Stimulated activated CD8-positive, alpha-beta memory T cell treated with anti-CD3 and anti-CD28 coated beads, Interleukin-12 subunit alpha, Interleukin-12 subunit beta, amount 100 ng/mL, for 24 hours (primary cell): ENCODE measurements around the gene SAMD14.

Source experiments
- DNase-seq: peaks from one replicate; pipeline ENCODE4 v3.0.0-alpha.2; 2020; ENCODE audit errors: extremely low read depth

Gene SAMD14

DNA sequence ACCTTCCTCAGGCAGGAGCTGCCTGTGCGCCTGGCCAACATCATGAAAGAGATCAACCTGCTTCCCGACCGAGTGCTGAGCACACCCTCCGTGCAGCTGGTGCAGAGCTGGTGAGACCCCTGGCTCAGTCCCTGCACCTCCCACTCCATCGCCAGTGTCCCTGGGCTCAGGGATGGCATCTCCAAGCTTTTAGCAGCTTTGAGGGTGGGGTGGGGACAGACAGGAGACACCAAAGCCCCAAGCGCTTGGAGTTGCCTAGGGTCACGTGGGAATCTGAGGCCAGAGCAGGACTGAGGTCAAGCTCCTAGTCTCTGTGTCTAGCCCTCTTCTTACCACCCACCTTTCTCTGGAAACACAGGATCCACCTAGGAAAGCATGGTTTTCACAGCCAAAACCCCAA, 32.5 kb downstream of the SAMD14 start:
- DNase-seq: no peak

DNA sequence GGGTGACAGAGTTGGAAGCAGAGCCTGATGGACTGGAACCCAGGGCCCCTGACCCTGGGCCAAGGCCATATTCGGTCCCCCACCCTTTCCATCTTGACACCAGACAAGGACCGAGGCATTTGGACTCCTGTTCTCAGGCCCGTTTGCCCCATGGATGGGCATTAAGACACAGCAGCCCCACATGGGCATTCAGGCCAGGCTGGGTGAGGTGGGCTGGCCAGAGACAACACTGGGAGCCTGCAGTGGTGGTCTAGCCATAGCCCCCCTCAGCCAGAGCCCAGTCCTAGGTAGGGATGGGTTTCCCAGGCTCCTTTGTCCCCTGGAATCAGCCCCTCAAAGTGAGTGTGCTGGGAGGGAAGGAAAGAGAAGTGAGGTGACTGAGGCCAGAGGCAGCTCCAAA, 33.2 kb downstream of the SAMD14 start:
- DNase-seq: no peak

DNA sequence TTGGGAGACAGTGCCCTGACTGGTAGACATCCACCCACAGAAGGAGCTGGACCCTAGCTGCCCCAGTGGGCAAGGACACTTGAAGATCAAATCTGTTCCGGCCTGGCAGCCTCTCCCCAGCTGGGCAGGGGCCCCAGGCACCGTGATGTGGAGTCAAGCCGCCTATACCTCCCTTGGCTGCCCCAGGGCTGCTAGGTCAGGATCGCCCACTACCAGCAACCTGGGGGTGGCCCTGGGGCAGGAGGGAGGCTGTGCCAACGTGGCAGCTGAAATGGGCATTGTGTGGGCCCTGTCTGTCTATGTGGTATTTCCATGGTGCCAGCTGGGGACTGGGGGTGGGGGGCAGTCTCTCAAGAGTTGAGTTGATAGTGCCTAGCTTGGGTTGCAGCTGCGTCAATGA, 33.9 kb downstream of the SAMD14 start:
- DNase-seq: no peak

DNA sequence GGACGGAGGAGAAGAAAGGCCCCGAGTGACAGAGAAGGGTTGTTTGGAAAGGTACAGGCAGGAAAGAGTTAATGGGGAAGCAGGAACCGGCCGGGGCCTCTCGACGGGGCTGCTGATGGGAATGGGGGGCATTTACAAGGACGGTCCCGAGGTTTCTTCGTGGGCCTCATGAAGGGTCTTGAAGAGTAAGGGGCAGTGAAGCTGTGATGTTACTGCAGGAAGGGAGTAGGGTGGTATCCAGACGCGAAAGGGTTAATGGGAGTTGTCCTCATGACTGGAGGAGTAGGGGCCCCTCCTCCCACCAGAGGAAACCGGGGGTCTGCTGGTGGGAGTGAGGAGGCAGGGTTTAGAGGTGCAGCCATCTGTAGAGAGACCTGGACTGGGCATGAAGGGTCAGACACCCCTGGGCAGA, 34.3 kb downstream of the SAMD14 start:
- DNase-seq: no peak

DNA sequence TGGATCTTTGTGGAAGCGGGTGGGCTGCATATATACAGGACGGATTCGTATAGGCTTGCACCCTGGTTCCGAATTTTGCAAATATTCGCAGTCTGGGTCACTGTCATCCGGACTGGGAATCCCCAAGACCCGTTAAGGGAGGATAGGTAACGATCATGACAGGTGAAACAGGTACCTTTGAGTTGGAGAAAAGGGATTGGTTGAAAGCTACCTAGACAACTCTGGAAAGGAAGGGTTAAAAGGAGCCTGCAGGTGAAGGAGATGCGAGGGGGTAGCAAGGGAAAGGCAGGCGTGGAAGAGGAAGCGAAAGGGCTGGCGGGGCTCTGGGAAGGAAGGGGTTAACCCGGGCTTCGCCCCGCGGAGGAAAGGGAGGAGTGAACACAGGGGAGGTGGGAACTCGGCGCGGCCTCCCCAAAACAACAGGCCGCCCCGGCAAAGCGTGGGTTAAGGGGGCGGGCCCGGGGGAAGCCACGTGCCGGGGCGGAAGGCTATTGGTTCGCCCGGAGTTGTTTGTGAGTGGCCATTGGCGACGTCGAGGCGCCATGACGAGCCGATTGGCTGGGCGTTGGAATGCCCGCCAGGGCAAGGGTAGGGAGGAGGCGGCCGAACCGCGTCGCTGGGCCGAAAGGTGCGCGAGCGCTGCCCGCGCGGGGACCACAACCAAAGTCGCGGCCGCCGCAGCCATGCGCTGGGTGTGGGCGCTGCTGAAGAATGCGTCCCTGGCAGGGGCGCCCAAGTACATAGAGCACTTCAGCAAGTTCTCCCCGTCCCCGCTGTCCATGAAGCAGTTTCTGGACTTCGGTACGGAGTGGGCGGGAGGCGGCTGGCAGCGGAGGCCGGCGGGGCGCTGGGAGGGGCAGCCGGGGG, 35.0 kb downstream of the SAMD14 start, which contains the start of gene PDK2:
Gene PDK2, plus strand, starts transcription at position 599 of the 867 bp plus-strand sequence. Its CDS starts 85 bp downstream, at position 684.
- peak; percentile 90 for DNase-seq

DNA sequence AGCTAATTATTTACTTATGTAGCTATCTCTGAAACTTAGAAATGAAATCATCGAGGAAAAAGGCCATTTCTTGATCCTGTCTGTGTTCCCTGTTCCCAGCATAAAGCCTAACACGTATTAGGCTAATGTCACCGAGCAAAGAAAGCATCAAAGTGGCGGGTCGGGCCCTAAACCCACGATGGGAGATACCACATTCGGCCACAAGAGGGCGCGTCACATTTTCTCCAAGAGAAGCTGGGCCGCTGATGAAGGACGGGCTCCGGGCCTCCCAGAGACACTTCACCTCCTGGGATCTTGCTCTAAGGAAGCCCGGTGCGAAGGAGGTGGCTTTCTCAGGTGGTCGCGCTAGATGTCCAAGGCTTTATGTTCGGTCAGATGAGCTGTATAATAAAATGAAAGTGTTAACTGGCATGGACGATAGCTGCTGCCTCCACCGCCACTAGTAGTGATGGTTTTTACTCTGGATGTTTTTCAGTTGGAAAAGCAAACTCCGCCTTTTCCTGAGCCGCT, 35.7 kb downstream of the SAMD14 start:
- DNase-seq: peak; percentile 73

DNA sequence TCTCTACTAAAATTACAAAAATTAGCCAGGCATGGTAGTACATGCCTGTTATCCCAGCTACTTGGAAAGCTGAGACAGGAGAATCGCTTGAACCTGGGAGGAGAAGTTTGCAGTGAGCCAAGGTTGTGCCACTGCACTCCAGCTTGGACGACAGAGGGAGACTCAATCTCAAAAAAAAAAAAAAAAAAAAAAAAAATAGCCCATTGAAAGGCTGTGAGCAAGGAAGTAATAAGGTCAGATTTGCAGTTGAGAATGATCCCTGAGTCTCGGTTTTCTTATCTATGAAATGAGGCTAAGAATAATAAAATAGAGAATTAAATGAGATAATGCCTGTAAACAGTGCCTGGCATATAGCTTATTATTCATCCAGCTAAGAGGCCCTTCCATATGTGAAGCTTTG, 36.2 kb downstream of the SAMD14 start:
- DNase-seq: no peak

DNA sequence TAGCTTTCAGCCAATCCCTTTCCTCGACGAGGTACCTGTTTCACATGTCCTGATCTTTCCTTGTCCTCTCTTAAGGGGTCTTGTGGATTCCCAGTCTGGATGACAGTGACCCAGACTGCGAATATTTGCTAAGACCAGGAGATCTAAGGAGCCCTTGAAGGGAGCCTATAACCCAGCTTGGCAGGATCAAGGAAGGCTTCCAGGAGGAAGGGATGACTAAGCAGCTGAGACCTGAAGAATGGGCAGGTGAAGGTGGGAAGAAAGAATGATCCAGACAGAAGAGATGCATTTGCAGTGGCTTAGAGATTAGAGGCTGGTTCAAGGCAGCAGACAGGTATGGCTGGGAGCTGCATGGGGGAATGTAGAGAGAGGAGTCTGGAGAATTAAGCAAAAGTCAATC, 36.7 kb downstream of the SAMD14 start:
- DNase-seq: no peak

DNA sequence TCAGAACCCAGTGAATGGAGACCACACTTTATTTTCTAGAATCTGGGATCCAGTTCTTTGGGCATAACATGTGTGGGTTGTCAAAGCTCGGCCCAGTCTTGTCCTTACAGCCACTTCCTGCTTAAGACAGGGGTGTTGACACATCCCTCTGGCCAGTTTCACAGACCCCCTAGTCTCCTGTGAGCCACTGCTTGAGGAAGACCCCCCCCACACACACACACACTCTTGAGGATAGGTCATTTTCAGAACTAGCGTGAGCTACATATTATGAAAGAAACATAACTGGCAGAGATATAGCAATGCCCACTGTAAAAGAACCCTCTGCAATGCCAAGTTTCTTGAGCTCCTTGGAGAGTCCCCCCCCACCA, 38.1 kb downstream of the SAMD14 start:
- no peak for DNase-seq

DNA sequence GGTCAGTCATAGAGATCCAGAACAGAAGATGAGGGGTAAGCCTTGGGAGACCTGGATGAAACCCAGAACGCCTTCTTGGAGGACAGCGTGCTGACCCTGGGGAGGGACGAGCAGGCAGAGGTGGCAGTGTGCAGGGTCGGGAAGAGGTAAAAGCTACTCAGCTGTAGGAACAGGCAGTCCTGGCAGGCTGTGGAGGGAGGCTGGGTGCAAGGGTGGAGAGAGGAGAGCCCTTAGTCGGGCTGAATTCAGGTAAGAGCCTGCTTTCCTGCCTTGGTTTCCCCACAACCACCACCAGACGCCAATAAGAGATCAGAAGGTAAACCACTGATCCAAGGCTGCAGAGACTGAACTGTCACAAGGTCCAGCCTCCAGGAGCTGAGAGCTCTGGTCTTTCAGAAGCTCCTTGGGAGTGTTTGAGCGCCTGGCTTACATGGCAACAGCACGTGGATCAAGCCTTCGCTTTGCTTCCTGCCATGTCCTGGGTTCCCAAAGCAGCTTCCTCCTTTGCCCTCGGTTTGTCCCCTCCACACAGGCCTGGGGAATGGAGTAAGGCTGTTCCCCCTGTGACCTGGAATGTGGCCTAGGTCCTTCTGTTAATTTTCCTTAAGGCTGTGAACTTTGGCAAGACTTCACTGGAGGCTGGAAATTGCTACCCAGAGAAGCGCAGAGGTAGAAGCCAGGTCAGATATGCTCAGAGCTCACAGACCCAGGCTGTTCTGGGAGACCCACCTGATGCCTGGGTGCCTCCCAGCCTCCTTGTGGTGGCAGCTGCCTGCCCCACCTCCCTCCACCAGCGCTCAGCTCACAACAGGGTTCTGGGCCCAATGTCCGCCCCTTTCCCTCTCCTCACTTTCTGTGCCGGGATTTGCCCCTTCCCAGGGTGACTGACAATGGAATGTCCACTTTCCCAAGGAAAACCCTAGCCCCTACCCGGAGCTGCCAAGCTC, 38.7 kb downstream of the SAMD14 start:
- DNase-seq: no peak

DNA sequence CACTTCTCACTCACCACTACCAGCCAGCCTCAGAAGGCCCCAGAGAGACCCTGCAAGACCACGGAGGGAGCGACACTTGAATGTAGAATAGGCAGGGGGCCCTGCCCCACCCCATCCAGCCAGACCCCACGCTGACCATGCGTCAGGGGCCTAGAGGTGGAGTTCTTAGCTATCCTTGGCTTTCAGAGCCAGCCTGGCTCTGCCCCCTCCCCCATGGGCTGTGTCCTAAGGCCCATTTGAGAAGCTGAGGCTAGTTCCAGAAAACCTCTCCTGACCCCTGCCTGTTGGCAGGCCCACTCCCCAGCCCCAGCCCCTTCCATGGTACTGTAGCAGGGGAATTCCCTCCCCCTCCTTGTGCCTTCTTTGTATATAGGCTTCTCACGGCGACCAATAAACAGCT, 39.9 kb downstream of the SAMD14 start:
- no peak for DNase-seq

DNA sequence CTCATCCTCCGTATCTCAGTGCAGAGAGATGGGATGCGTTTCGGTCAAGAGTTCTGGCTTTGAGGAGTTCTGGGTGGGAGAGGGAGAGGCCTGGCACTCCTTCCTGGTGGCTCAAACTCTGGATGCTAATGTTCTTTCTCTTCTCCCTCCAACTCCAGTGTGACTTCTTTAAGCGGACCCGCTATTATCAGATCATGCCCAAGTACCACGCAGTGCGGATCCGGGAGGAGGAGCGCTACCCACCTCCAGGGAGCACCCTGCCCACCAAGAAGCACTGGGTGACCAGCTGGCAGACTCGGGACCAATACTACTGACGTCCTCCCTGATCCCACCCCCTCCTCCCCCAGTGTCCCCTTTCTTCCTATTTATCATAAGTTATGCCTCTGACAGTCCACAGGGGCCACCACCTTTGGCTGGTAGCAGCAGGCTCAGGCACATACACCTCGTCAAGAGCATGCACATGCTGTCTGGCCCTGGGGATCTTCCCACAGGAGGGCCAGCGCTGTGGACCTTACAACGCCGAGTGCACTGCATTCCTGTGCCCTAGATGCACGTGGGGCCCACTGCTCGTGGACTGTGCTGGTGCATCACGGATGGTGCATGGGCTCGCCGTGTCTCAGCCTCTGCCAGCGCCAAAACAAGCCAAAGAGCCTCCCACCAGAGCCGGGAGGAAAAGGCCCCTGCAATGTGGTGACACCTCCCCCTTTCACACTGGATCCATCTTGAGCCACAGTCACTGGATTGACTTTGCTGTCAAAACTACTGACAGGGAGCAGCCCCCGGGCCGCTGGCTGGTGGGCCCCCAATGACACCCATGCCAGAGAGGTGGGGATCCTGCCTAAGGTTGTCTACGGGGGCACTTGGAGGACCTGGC, 40.8 kb downstream of the SAMD14 start:
- DNase-seq: no peak

DNA sequence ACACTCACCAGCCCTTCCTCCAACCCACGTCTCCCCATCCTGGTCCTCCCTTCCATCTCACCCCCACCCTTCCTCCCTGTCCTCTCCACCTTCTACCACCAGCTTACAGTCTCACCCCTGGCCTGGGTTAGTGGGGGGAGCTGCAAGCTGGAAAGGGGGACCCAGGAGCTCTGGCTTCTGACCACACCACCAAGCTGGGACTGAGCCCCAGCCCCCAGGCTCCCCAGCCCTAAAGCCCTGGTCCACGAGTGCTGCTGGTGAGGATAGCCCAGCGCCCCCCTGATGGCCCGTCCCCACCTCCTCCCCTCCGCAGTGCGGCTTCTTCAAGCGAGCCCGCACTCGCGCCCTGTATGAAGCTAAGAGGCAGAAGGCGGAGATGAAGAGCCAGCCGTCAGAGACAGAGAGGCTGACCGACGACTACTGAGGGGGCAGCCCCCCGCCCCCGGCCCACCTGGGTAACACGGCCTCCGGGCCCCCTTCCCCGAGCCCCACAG, 42.0 kb downstream of the SAMD14 start:
- no peak for DNase-seq

DNA sequence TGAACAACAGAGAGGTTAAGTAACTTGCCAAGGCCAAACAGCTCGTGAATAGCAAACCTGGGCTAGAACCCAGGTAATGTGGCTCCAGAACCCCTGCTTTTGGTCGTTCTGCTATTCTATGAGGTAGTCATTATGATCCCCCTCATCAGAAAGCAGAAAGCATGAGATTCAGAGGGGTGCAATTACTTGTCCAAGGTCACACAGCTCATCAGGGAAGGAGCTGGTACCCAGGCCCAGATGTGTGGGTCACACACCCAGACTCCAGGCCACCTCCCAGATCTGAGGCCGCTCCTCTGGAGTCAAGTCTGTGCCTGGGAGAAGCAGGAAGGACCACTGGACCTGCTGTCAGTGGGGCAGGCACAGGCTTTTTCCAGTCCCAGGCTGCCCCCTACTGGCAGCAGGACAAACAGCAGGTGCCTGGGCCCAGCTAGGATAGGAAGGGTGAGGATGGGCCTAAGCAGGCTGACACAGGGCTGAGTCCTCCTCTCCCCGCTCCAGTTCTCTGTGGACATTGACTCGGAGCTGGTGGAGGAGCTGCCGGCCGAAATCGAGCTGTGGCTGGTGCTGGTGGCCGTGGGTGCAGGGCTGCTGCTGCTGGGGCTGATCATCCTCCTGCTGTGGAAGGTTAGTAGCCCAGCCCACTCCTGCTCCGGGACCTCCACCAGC, 42.6 kb downstream of the SAMD14 start:
- peak; percentile 14 for DNase-seq

DNA sequence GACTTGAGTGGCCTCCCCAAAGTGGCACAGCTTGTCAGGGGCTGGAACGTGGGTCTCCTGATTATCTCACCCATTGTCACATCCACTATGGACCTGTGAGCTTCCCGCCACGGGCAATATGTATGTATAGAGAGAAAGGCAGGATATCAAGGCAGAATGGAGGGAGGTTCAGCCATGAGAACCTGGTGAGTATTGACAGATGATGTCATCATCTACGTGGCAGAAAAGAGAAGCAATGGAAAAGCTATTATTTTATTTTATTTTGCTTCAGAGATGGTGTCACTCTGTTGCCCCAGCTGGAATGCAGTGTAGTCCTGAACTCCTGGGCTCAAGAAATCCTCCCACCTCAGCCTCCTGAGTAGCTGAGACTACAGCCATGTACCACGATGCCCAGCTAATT, 48.2 kb downstream of the SAMD14 start:
- DNase-seq: no peak

DNA sequence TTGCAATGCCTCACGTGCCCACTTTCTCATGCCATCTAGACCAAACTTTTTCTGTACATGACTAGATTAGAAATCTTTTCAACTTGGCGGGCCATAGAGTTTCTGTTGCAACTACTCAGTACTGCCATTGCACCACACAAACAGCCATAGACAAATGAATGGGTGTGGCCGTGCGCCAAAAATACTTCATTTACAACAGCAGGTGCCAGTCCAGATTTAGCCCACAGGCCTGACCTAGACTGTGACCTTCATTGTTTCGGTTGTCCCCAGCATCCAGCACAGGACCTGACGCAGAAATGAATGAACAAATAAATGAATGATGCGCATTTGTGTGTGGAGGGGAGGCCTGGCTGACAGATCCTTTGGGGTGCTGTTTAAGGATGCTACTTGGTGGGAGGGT, 49.1 kb downstream of the SAMD14 start:
- no peak for DNase-seq

DNA sequence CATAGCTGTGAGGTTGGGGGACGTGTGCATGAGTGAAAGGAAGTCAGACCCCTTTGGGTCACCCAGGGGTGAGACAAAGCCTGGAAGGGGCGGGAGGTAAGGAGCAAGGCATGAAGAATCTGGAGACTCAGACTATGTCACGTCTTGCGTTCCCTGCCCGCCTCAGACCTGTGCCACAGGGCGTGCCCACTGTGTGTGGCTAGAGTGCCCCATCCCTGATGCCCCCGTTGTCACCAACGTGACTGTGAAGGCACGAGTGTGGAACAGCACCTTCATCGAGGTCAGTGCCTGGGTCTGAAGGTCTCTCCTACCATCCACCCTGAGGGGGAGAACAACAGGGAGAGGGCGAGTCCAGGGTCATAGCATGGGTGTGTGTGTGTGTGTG, 49.9 kb downstream of the SAMD14 start:
- DNase-seq: no peak

DNA sequence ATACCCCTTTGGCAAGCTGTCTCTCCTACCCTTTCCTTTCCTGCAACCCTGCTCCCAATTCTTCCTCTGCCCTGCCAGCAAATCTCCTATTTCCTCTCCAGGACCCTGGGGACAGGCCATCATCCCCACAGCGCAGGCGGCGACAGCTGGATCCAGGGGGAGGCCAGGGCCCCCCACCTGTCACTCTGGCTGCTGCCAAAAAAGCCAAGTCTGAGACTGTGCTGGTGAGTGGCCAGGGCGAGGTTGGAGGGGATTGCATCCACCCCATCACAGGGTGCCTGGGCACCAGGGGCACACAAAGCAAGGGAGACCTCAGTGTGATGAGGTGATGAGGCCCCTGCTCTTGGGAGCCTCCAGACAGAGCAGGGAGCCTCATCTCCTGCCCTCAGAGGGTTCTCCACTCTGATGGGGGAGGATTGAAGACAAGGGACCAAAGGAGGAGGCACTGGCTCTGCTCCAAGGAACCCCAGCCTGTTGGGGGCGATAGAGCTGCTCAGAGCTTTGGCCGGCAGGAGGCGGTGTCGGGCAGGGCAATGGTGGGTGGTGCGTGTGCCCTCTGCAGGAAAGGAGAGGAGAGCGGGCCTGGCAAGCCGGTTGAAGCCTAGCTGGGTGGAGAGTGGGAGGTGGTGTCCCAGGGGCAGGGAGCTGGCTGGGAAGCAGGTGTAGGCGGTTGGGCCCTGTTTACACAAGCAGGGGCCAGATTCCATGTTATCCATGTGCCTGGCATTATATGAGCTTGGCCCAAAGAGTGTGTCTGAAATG, 50.4 kb downstream of the SAMD14 start:
- DNase-seq: no peak

DNA sequence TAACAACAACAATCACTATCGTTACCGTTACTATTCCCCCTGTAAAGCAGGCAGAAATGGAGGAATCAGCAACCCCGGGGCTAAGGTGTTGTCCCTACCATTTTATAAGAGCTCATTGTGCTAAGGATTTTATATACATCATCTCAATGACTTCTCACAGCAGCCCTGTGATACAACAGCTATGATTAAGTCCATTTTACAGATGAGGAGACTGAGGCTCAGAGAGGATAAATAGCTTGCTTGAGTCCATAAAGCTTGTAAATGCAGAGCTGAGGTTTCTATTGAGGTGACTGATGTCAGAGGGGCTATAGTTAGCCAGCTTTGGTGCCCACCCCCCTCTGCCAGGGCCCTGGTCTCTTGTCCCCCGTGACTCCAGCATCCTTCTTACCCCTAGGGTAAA, 51.5 kb downstream of the SAMD14 start:
- DNase-seq: no peak

DNA sequence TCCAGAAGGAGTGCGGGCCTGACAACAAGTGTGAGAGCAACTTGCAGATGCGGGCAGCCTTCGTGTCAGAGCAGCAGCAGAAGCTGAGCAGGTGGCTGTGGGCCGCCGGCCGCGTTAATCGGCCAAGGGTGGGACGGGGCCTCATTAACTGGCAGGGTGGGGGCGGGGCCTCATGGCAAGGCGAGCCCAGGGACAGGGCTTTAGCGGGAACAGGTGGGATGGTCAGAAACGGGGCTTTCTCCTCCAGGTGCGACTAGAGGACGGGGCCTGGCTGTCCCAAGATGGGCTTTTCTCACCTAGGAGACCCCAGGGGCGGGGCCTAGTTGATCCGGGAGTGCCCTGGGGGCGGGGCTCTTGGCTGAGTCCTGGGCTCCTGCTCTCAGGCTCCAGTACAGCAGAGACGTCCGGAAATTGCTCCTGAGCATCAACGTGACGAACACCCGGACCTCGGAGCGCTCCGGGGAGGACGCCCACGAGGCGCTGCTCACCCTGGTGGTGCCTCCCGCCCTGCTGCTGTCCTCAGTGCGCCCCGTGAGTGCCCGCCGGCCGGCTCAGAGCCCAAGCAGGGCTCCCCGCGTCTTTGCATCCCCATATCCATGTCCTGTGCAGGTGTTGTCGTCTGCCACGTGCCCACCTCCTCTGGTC, 53.2 kb downstream of the SAMD14 start:
- no peak for DNase-seq
